Right lobe of liver (tissue), 4 donors: ENCODE measurements around the gene TMCC3.

ENCODE experiments used
- CTCF ChIP-seq, 4 donors: fragments of 200-600 bp in 3 of 4; fragments of 450-650 bp in 1 of 4; IDR thresholded peaks; one replicate each; pipeline versions ENCODE4 v1.5.1 to v1.8.0; 2016 to 2022; ENCODE audit warnings: antibody characterized with exemption in 4 of 4, mild to moderate bottlenecking in 2 of 4
- POLR2A ChIP-seq: fragments of 450-650 bp; IDR thresholded peaks from one replicate; pipeline ENCODE4 v1.6.1; 2017; ENCODE audit warnings: antibody characterized with exemption, mild to moderate bottlenecking
- donor health status: DM: no; HTN: no; CAD: no.
- donor health status: DM: no; HTN: no; CAD: no.
- donor health status: DM: no; HTN: yes; CAD: no.

GRCh38 chr12:94650143-94651056 lies at the start of gene TMCC3:
- TF ChIP-seq CTCF (IDR thresholded peaks at IDR 0.05) (no peak), POLR2A (peak; percentile 63)
